Astrocyte (in vitro differentiated cells and primary cell): ENCODE data around the gene SVEP1.

Source experiments
- EZH2 ChIP-seq: IDR thresholded peaks from 2 replicates; pipeline ENCODE4 v1.6.1; 2012; ENCODE audit warnings: mild to moderate bottlenecking, low read length, inconsistent platforms; ENCODE audit not compliant: insufficient read depth
- TF ChIP-seq, protein P1 (sequence below): IDR thresholded peaks from 2 replicates; pipeline ENCODE4 v1.5.1; 2011; ENCODE audit warnings: low read depth, mild to moderate bottlenecking, inconsistent platforms, low read length, moderate library complexity; ENCODE audit not compliant: insufficient read depth

GRCh38 chr9:110502842-110503241 is 76.7 kb downstream of the SVEP1 start:
- no peak for TF ChIP-seq EZH2
- TF ChIP-seq, protein P1, sequence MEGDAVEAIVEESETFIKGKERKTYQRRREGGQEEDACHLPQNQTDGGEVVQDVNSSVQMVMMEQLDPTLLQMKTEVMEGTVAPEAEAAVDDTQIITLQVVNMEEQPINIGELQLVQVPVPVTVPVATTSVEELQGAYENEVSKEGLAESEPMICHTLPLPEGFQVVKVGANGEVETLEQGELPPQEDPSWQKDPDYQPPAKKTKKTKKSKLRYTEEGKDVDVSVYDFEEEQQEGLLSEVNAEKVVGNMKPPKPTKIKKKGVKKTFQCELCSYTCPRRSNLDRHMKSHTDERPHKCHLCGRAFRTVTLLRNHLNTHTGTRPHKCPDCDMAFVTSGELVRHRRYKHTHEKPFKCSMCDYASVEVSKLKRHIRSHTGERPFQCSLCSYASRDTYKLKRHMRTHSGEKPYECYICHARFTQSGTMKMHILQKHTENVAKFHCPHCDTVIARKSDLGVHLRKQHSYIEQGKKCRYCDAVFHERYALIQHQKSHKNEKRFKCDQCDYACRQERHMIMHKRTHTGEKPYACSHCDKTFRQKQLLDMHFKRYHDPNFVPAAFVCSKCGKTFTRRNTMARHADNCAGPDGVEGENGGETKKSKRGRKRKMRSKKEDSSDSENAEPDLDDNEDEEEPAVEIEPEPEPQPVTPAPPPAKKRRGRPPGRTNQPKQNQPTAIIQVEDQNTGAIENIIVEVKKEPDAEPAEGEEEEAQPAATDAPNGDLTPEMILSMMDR: no peak
